Thyroid gland (tissue), 4 donors: ENCODE measurements around the gene AADAT. TPM values are rescaled to one million over a fixed set of nuclear protein-coding genes. Genes with fewer than 3 reads are reported as not detected.
A peak's percentile ranks its signal among the peaks of the same experiment; 100 is the strongest.

Experiments
- DNase-seq, 2 donors: peaks; one replicate each; pipeline ENCODE4 v3.0.0-alpha.2; 2019
- H3K27ac ChIP-seq, 3 donors: fragments of 200-600 bp; sonication (generic); 1 replicate in 2 of 3; 2 replicates in 1 of 3; pipeline ENCODE4 v1.5.1; 2016 to 2019; ENCODE audit warnings: mild to moderate bottlenecking in 1 of 3, moderate library complexity in 1 of 3
- H3K27me3 ChIP-seq: fragments of 200-600 bp; sonication (generic); one replicate; pipeline ENCODE4 v1.5.1; 2019
- H3K36me3 ChIP-seq, 2 donors: fragments of 200-600 bp; sonication (generic); one replicate each; pipeline ENCODE4 v1.5.1; 2016 to 2019
- H3K4me1 ChIP-seq, 2 donors: fragments of 200-600 bp; sonication (generic); one replicate each; pipeline ENCODE4 v1.5.1; 2017 to 2019
- H3K4me3 ChIP-seq, 3 donors: fragments of 200-600 bp; sonication (generic); replicated peaks in 1 of 3; 1 replicate in 2 of 3; 2 replicates in 1 of 3; pipeline ENCODE4 v1.5.1; 2016; ENCODE audit warnings: mild to moderate bottlenecking in 1 of 3
- H3K9me3 ChIP-seq: fragments of 200-600 bp; sonication (generic); one replicate; pipeline ENCODE4 v1.5.1; 2017
- CTCF ChIP-seq, 6 experiments: fragments of 200-600 bp in 3 of 6; fragments of 450-650 bp in 3 of 6; sonication (generic) in 3 of 6; IDR thresholded peaks; one replicate each; pipeline ENCODE4 v1.5.1; 2016 to 2019; ENCODE audit warnings: antibody characterized with exemption in 6 of 6, mild to moderate bottlenecking in 2 of 6, inconsistent platforms in 1 of 6, moderate library complexity in 1 of 6
- POLR2A ChIP-seq, 2 donors: fragments of 450-650 bp; IDR thresholded peaks; one replicate each; pipeline ENCODE4 v1.6.1; 2017; ENCODE audit warnings: antibody characterized with exemption in 2 of 2, mild to moderate bottlenecking in 2 of 2, moderate library complexity in 1 of 2
- WGBS, 2 donors: methylation state at CpG; one replicate each; pipeline ENCODE4 v1.1.5; 2017; 5-methylcytosine and 5-hydroxymethylcytosine counted together
- intact Hi-C: fragments of 100-400 bp; cut with DNase I; formaldehyde crosslinking; loops from one replicate; pipeline ENCODE4 v1.15.1; 2023
- total RNA-seq, 4 donors: library from RNA; depleted of rRNA; stranded (reverse); fragments of >200 nt; gene quantifications; one replicate each; pipeline ENCODE4 v1.2.3, GENCODE V29; 2016

Gene AADAT
- total RNA-seq, 4 donors from 2014 or later = 5.7 to 12.1 (median 8.9) TPM

DNA sequence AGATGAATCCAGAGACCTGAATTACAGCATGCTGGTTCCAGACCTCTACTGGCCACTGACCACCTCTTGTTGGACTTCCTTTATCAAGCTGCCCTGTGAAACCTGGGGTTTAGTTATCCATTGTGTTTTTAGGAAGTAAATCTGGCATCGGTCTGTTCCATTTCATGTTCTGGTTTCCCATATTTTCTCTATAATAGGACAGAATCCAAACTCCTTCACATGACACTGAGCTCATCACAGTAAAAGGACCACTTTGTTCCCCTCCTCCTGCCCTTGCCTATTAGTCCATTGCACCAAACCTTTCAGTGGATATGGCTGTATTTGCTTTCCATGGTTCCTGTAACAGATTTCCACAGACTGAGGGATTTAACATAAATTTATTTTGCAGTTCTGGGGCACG is 67.5 kb downstream of the AADAT start:
- TF ChIP-seq POLR2A (IDR thresholded peaks at IDR 0.05) (no peak), CTCF (IDR thresholded peaks at IDR 0.05) (no peak)
- DNase-seq = no peak
- no peaks in the 10 kb centered on the region for H3K36me3 ChIP-seq
- no peak overlapping the region for H3K27ac ChIP-seq
- intact Hi-C loops = no loop called here
- 85 to 95% methylated on average over 2 of the region's 2 CpGs for WGBS, 2 donors
- no peak overlapping the region for H3K4me3 ChIP-seq
- H3K27me3 ChIP-seq = no peaks in the 10 kb centered on the region
- H3K9me3 ChIP-seq = no peaks in the 10 kb centered on the region
- H3K4me1 ChIP-seq = peaks cover 0 to 5% of the 10 kb centered on the region in 2 donors

- H3K4me3 ChIP-seq = no peak overlapping the region
- intact Hi-C loops = no loop called here
- 66 to 67% methylated on average over 3 of the region's 3 CpGs for WGBS, 2 donors
Measured at GRCh38 chr4:170017252-170017651, 72.5 kb downstream of the AADAT start.

DNA sequence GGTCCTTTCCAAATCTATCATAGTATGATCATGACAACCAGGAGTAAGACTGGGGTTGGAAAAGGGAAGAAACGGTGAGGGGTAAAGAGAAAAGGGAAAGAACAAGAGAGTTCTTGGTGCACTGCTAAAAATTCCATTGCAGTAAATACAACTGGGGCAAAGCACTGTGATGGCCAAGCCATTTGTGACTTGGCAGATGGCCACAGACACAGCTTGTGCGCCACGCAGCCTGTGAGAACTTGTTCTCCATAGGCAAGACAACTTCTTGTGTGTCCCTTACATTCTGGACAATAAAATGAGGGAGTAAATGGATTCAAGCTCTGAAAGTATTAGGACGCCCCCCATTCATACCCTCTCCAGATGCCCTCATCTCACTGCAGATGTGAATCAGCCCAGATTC is 74.5 kb downstream of the AADAT start:
- no peaks in the 10 kb centered on the region for H3K4me1 ChIP-seq
- no peaks in the 10 kb centered on the region for H3K27me3 ChIP-seq
- H3K36me3 ChIP-seq = no peaks in the 10 kb centered on the region
- no peak overlapping the region for H3K27ac ChIP-seq
- no peak overlapping the region for H3K4me3 ChIP-seq
- no peak for TF ChIP-seq POLR2A (IDR thresholded peaks at IDR 0.05)
- TF ChIP-seq CTCF (IDR thresholded peaks at IDR 0.05) = no peak
- 69 to 83% methylated on average over 4 of the region's 4 CpGs for WGBS, 2 donors
- intact Hi-C loops = no loop called here
- H3K9me3 ChIP-seq = no peaks in the 10 kb centered on the region
- DNase-seq = peak in 1 of 2 donors; percentile 27

More at GRCh38 chr4:170017252-170017651, 72.5 kb downstream of the AADAT start:
- H3K27ac ChIP-seq = no peak overlapping the region
- TF ChIP-seq CTCF (IDR thresholded peaks at IDR 0.05) = no peak
- no peak for TF ChIP-seq POLR2A (IDR thresholded peaks at IDR 0.05)
- no peaks in the 10 kb centered on the region for H3K4me1 ChIP-seq
- H3K9me3 ChIP-seq = no peaks in the 10 kb centered on the region
- no peaks in the 10 kb centered on the region for H3K27me3 ChIP-seq
- DNase-seq = no peak
- no peaks in the 10 kb centered on the region for H3K36me3 ChIP-seq

DNA sequence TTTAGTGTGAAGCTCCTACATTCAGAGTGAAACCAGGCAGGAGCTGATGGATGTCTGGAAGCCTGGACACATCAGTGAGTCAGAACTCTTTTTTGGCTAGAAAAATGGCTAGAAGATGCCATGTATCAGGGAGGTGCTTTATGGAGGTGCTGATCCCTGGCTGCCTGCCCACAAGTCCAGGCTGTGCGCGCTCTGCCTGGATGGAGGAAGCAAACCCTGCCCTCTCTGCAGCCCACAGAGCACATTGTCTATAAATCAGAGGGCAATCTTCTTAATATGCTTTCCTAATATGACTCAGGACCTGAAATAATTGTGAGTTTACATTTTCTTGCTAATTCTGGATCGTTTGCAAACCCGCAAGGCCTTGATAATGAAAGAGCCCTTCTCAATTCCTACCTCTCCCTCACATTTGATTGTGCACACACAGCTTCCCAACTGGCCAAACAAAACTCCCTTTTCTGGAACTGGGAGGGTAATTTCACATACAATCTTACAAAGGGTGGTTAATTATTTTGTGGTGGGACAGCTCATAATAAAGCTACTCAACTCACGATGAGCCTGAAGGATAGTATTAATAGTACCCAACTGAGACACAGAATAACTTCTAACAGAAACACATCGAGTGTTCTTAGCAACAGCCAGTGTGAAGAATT is 75.3 kb downstream of the AADAT start:
- intact Hi-C loops = no loop called here
- no peak overlapping the region for H3K27ac ChIP-seq
- H3K9me3 ChIP-seq = no peaks in the 10 kb centered on the region
- no peaks in the 10 kb centered on the region for H3K27me3 ChIP-seq
- TF ChIP-seq CTCF (IDR thresholded peaks at IDR 0.05) (no peak), POLR2A (IDR thresholded peaks at IDR 0.05) (no peak)
- no peaks in the 10 kb centered on the region for H3K4me1 ChIP-seq
- DNase-seq = no peak
- 79 to 82% methylated on average over 6 of the region's 6 CpGs for WGBS, 2 donors
- no peaks in the 10 kb centered on the region for H3K36me3 ChIP-seq
- no peak overlapping the region for H3K4me3 ChIP-seq

GRCh38 chr4:170012629-170012958 is 77.2 kb downstream of the AADAT start:
- H3K36me3 ChIP-seq = no peaks in the 10 kb centered on the region
- H3K4me3 ChIP-seq = no peak overlapping the region
- WGBS, 2 donors = 84 to 86% methylated on average over 2 of the region's 2 CpGs
- H3K4me1 ChIP-seq = no peaks in the 10 kb centered on the region
- no peak for DNase-seq
- no peaks in the 10 kb centered on the region for H3K27me3 ChIP-seq
- intact Hi-C loops = no loop called here
- H3K9me3 ChIP-seq = no peaks in the 10 kb centered on the region
- TF ChIP-seq CTCF (IDR thresholded peaks at IDR 0.05) (no peak), POLR2A (IDR thresholded peaks at IDR 0.05) (no peak)
- no peak overlapping the region for H3K27ac ChIP-seq
